Measurements from ENCODE around the gene ERICH6. TPM values are rescaled to one million over a fixed set of nuclear protein-coding genes. Genes with fewer than 3 reads are reported as not detected.
A peak's percentile ranks its signal among the peaks of the same experiment; 100 is the strongest.

Gene ERICH6
- total RNA-seq, 1 donor, result under 0.01 TPM

GRCh38 chr3:150675587-150675986 lies 28.1 kb downstream of the ERICH6 start:
- TF ChIP-seq CTCF (IDR thresholded peaks at IDR 0.05; ENCODE audit: extremely low read depth, low read depth, low read length), result no peak
- H3K36me3 ChIP-seq (ENCODE audit: insufficient read depth, low read length), result no peaks in the 10 kb centered on the region

GRCh38 chr3:150673966-150674365 lies 29.8 kb downstream of the ERICH6 start:
- Histone ChIP-seq H3K27me3 (ENCODE audit: insufficient read depth, low read length) (peaks cover 2% of the 10 kb centered on the region), H3K36me3 (ENCODE audit: insufficient read depth, low read length) (no peaks in the 10 kb centered on the region), H3K79me2 (ENCODE audit: insufficient read depth, low read length) (no peaks in the 10 kb centered on the region), H2AFZ (ENCODE audit: low read length) (no peak overlapping the region), H3K27ac (ENCODE audit: low read depth, low read length) (no peak overlapping the region), H3K4me1 (ENCODE audit: insufficient read depth, low read length) (no peaks in the 10 kb centered on the region), H4K20me1 (ENCODE audit: insufficient read depth, low read length) (no peaks in the 10 kb centered on the region), H3K9me3 (ENCODE audit: low read depth, low read length) (no peaks in the 10 kb centered on the region), H3K4me3 (ENCODE audit: insufficient read depth, low read length) (no peak overlapping the region), H3K4me2 (ENCODE audit: insufficient read depth, low read length) (no peak overlapping the region)
- no peak for DNase-seq (ENCODE audit: insufficient read length, low spot score, missing footprints)
- no peak for TF ChIP-seq CTCF (IDR thresholded peaks at IDR 0.05; ENCODE audit: extremely low read depth, low read depth, low read length)

More at GRCh38 chr3:150675587-150675986, 28.1 kb downstream of the ERICH6 start:
- H3K27me3 ChIP-seq (ENCODE audit: insufficient read depth, low read length), result no peaks in the 10 kb centered on the region
- no peak overlapping the region for H3K27ac ChIP-seq (ENCODE audit: low read depth, low read length)
- no peaks in the 10 kb centered on the region for H4K20me1 ChIP-seq (ENCODE audit: insufficient read depth, low read length)
- no peak for DNase-seq (ENCODE audit: insufficient read length, low spot score, missing footprints)
- H2AFZ ChIP-seq (ENCODE audit: low read length), result no peak overlapping the region
- no peak overlapping the region for H3K4me3 ChIP-seq (ENCODE audit: insufficient read depth, low read length)
- no peaks in the 10 kb centered on the region for H3K9me3 ChIP-seq (ENCODE audit: low read depth, low read length)
- no peak overlapping the region for H3K4me2 ChIP-seq (ENCODE audit: insufficient read depth, low read length)
- H3K4me1 ChIP-seq (ENCODE audit: insufficient read depth, low read length), result no peaks in the 10 kb centered on the region
- no peaks in the 10 kb centered on the region for H3K79me2 ChIP-seq (ENCODE audit: insufficient read depth, low read length)

GRCh38 chr3:150666167-150666566 lies 37.6 kb downstream of the ERICH6 start:
- H3K9me3 ChIP-seq (ENCODE audit: low read depth, low read length), result no peaks in the 10 kb centered on the region
- H3K4me2 ChIP-seq (ENCODE audit: insufficient read depth, low read length), result no peak overlapping the region
- H3K36me3 ChIP-seq (ENCODE audit: insufficient read depth, low read length), result no peaks in the 10 kb centered on the region
- peak; percentile 34 for DNase-seq (ENCODE audit: insufficient read length, low spot score, missing footprints)
- no peak overlapping the region for H2AFZ ChIP-seq (ENCODE audit: low read length)
- TF ChIP-seq CTCF (IDR thresholded peaks at IDR 0.05; ENCODE audit: extremely low read depth, low read depth, low read length), result no peak
- no peaks in the 10 kb centered on the region for H3K4me1 ChIP-seq (ENCODE audit: insufficient read depth, low read length)
- no peaks in the 10 kb centered on the region for H4K20me1 ChIP-seq (ENCODE audit: insufficient read depth, low read length)
- no peak overlapping the region for H3K4me3 ChIP-seq (ENCODE audit: insufficient read depth, low read length)
- no peak overlapping the region for H3K27ac ChIP-seq (ENCODE audit: low read depth, low read length)
- H3K27me3 ChIP-seq (ENCODE audit: insufficient read depth, low read length), result peaks cover 12% of the 10 kb centered on the region
- no peaks in the 10 kb centered on the region for H3K79me2 ChIP-seq (ENCODE audit: insufficient read depth, low read length)

GRCh38 chr3:150663461-150663860 lies 40.3 kb downstream of the ERICH6 start:
- no peaks in the 10 kb centered on the region for H3K9me3 ChIP-seq (ENCODE audit: low read depth, low read length)
- no peak overlapping the region for H3K27ac ChIP-seq (ENCODE audit: low read depth, low read length)
- no peaks in the 10 kb centered on the region for H3K36me3 ChIP-seq (ENCODE audit: insufficient read depth, low read length)
- peaks cover 11% of the 10 kb centered on the region for H3K27me3 ChIP-seq (ENCODE audit: insufficient read depth, low read length)
- H3K4me1 ChIP-seq (ENCODE audit: insufficient read depth, low read length), result no peaks in the 10 kb centered on the region
- no peak for TF ChIP-seq CTCF (IDR thresholded peaks at IDR 0.05; ENCODE audit: extremely low read depth, low read depth, low read length)
- H3K4me2 ChIP-seq (ENCODE audit: insufficient read depth, low read length), result no peak overlapping the region
- no peak overlapping the region for H3K4me3 ChIP-seq (ENCODE audit: insufficient read depth, low read length)
- no peak for DNase-seq (ENCODE audit: insufficient read length, low spot score, missing footprints)
- H4K20me1 ChIP-seq (ENCODE audit: insufficient read depth, low read length), result no peaks in the 10 kb centered on the region
- no peaks in the 10 kb centered on the region for H3K79me2 ChIP-seq (ENCODE audit: insufficient read depth, low read length)
- H2AFZ ChIP-seq (ENCODE audit: low read length), result no peak overlapping the region
